NCI-H2029 (cell line): ENCODE data around the gene LCN1.
"Not testable (repeated sequence)": the region's sequence is repeated elsewhere in the genome, so short reads cannot be mapped to it uniquely, and the experiment has no call there.

Experiments used
- DNase-seq: peaks from one replicate; lab custom pipeline; 2025; lab: John Stamatoyannopoulos, UW

Gene LCN1

DNA sequence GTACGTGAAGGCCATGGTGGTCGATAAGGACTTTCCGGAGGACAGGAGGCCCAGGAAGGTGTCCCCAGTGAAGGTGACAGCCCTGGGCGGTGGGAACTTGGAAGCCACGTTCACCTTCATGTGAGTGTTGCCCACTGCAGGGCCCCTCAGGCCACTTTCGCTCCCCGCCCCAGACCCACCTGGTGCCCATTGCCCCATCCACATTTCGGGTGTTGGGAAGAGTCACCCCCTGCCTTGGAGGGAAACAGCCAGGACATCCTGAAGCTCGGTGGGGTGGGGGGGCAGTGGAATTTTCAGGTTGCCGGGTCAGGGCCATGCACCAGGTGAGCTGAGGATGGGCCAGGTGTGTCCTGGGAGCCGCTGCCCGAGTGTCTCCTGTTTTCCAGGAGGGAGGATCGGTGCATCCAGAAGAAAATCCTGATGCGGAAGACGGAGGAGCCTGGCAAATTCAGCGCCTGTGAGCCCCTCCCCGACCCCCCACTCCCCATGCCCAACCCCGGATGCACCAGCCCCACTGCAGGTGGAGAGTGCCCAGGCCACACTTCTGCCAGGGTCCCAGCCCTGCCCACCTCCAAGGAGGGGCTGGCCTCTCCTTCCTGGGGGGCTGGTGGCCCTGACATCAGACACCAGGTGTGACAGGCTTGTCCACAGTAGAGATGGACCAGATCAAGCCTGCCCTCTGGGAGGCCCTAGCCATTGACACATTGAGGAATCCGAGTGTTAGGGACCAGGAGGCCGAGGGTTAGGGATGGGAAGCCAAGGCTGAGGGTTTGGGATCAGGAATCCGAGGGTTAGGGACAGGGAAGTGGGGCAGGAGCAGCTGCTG lies 25.8 kb downstream of the LCN1 start:
- DNase-seq: not testable (repeated sequence)

DNA sequence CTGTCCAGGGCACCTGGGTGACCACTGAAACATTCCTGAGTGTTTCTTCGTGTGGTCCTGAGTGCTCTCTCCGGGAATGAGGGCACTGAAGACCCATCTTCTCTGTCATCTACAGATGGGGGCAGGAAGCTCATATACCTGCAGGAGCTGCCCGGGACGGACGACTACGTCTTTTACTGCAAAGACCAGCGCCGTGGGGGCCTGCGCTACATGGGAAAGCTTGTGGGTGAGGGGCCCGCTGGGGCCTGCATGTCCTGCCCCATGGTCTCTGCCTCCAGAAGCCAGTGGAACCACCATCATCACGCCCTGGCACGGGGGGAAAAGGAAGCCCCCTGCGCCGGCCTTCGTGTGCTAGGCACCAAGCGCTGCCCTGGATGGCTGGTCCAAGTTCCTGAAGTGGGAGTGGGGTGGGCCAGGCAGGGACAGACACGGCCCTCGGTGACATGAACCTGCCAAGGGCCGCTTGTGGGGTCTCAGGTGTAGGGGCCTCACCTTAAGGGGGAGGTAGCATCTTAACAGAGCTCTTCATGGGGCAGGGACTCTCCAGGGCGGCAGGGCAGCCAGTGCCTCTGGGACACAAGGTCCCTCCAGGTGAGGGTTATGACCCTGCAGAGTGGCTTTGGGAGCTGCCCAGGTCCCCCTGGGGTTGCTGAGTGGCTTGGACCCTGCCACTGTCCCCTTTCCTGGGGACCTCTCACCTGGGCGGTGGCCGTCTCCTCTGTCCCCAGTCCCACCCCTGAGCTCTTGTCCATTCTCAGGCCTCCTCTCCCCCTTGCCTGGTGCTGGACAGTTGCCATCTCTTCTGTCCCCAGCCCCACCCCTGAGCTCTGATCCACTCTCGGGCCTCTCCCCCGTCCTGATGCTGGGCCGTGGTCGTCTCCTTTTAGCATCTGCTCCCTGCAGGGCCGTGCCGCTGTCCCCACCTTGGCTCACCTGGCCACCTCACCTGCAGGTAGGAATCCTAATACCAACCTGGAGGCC lies 26.8 kb downstream of the LCN1 start:
- no peak for DNase-seq

DNA sequence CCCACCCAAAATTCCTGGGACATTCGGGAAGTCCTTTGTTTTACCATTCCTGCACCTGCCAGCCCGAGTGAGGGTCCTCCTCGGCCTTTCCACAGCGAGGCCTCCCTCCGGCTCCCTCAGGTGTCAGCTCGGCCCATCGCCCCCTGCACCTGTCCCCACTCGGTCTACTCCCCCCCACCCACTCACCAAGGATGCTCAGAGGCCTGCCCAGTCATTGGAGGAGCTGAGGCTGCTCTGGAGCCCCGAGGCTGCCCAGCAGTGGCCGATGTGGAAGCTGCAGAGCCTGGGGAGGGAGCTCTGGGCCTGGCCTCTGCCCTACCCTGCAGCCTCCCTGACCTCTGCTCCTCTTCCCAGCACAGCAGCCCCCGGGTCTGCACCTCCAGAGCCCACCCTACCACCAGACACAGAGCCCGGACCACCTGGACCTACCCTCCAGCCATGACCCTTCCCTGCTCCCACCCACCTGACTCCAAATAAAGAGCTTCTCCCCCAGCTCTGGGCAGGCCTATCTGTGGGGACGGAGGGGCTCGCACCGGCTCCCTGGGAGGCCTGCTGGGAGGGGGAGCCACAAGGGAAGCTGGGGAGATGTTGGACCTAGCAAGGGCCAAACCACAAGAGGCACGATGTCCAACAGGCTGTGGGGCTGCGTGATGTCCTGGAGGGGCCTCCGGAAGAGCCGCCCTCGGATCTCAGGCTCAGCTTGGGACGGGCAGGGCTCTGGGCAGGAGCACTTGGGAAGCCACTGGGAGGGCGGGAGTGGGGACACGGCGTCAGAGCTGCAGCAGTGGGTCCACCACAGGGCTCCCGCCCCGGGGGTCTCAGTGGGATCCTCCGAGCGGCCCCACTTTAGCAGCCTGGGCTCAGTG lies 28.5 kb downstream of the LCN1 start:
- DNase-seq: not testable (repeated sequence)

GRCh38 chr9:135550344-135550918 lies 29.2 kb downstream of the LCN1 start:
- no peak for DNase-seq

DNA sequence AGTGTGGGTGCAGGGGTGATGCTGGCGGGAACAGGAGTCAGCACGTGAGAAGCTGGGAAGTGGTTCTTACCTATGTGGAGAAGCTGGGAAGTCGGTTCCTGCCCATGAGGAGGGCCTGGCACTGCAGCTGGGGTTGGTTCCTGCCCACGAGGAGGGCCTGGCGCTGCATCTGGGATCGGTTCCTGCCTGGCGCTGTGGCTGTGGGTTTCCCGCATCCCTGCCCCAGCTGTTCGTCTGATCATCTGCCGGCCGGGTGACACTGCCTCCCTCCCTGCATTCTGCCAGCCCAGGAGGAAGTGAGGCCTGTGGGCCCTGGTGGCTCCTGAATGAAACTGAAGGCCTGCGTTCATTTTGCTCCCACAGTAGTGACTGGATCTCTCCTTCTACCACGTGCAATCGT lies 29.8 kb downstream of the LCN1 start:
- DNase-seq: no peak

GRCh38 chr9:135551456-135551855 lies 30.2 kb downstream of the LCN1 start:
- no peak for DNase-seq

DNA sequence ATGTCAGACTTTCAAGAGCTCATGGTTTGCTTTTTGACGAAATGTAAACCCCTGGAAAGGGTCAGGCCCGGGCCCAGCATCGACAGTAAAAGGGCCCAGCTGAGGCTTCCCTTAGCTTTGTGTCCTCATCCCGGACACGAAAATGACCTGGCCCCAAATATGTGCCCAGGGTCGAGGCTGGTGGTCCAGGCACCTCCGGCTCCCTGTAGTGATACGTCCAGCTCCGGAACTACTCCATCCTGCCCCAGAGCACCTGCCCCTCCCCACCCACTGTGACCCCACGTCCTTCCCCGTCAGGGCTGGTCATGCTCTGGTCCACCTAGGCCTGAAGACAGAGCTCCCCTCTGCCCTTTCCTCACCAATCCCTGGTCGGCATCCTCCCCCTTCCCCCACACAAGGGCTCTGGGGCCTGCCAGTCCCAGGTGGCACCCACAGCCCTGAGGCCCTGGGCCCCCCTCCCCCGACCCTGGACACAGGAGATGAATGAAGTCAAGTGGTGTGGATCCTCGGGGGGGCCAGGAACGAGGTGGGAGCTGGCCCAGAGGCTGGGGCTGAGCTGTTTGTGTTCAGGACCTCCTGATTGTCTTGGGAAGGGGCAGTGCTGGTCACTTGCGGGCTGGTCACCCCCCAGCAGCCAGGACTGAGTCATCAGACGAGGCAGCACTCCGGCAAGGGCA lies 30.9 kb downstream of the LCN1 start:
- DNase-seq: no peak

- no peak for DNase-seq
These were observed 31.5 kb downstream of the LCN1 start for GRCh38 chr9:135552698-135553171.

- DNase-seq: no peak
These were observed 33.5 kb downstream of the LCN1 start for GRCh38 chr9:135554718-135555117.

- DNase-seq: peak; percentile 14
These were observed 34.0 kb downstream of the LCN1 start for GRCh38 chr9:135555203-135555602.

GRCh38 chr9:135555910-135556309 lies 34.7 kb downstream of the LCN1 start:
- no peak for DNase-seq

- DNase-seq: no peak
These were observed 38.4 kb downstream of the LCN1 start for GRCh38 chr9:135559606-135560005.

DNA sequence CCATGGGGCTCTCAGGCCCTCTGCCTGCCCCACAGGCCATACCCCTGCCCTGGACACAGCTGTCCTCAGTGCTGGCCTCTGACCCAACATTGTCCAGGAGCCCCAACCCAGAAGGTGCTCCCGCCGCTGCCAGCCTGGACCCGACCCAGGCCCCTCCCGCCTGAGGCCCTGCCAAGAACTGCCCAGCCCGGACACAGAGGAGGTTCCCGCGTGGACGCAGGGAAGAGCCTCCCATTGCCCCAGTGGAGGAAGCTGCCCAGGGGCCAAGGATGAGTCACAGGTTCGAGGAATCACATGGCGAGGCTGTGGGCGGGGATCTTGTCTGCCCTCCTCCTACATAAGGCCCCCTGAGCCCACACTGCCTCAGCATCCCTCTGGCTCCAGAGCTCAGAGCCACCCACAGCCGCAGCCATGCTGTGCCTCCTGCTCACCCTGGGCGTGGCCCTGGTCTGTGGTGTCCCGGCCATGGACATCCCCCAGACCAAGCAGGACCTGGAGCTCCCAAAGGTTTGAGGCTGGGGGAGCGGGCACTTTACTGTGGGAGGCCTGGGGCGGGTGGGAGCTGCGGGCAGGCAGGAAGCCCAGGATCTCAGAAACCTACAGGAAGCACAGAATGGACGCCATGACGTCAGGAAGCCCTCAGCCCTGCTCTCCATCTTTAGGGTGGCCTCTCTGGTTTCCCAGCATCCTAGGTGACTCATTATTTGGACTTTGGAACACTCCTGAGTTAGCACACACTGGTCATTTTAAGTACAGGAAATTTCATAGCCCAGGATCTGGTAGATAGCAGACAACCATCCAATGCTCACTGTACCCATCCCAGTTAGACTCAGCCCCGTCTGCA lies 40.4 kb downstream of the LCN1 start, which contains the start of gene PAEP:
Gene PAEP, plus strand, starts transcription at position 366 of the 844 bp plus-strand sequence.
- no peak for DNase-seq

DNA sequence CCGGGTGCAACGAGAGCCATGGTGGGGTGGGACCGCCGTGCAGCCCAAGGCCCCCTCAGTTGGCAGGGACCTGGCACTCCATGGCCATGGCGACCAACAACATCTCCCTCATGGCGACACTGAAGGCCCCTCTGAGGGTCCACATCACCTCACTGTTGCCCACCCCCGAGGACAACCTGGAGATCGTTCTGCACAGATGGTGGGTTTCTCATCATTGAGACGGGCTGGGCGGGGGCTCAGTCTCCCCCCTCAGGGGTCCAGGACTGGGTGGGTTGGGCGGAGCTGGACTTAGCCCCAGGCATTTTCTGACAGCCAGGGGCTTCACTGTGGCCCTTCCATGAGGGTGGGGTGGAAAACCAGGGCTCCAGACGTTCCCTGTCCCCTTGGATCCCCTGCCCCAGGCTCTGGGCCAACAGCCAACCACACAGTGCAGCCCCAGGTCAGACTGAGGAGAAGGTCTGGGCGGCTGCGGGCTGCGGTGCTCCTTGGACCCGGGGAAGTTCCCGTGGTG lies 41.0 kb downstream of the LCN1 start:
- no peak for DNase-seq

DNA sequence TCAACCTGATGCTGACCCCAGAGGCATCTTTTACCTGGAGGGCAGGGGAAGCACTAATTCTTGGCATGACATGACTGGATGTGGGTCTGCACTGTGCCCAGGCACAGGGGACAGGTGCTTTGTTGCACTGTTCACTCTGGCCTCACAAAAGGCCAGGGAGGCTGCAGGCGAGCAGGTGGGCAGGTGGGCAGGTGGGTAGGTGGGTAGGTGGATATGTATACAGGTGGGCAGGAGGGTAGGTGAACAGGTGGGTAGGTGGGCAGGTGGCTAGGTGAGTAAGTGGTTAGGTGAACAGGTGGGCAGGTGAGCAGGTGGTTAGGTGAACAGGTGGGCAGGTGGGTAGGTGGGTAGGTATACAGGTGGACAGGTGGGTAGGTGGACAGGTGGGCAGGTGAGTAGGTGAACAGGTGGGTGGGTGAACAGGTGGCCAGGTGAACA lies 41.8 kb downstream of the LCN1 start:
- no peak for DNase-seq

DNA sequence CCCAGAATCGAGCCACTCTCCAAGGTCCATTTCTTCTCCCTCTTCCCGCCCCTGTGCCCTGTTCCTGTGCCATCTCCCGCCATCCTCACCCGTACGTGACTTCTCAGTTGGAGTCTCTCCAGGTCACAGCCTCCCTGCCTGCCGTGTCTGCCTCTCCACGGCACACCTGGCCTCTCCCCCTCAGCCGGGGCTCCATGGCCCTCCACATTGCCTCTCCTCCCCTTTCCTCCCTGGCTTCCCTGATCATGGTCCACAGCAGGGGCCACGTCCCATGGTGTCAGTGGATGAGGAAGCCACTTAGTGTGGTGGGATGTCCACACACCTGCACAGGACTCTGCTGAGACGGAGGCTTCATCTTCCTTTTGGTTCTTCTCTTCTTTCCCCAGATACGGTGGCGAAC lies 42.6 kb downstream of the LCN1 start:
- DNase-seq: no peak

- DNase-seq: no peak
These were observed 43.9 kb downstream of the LCN1 start for GRCh38 chr9:135565141-135565628.

GRCh38 chr9:135565636-135566035 lies 44.4 kb downstream of the LCN1 start:
- DNase-seq: no peak

GRCh38 chr9:135566552-135566951 lies 45.3 kb downstream of the LCN1 start:
- DNase-seq: no peak
